Umbilical cord (tissue), 2 donors: ENCODE measurements around the gene TMPRSS2. TPM values are rescaled to one million over a fixed set of nuclear protein-coding genes. Genes with fewer than 3 reads are reported as not detected.

Source experiments
- DNase-seq: peaks from one replicate; pipeline ENCODE4 v3.0.0-alpha.2; 2015; ENCODE audit warnings: low spot score
- total RNA-seq: library from RNA; depleted of rRNA; stranded (reverse); fragments of >200 nt; gene quantifications from one replicate; pipeline ENCODE4 v1.2.3, GENCODE V29; 2014; ENCODE audit warnings: low replicate concordance; ENCODE audit not compliant: insufficient read depth

The TMPRSS2 gene
- total RNA-seq, 1 donor from 2014 or later = 2.6 TPM

- DNase-seq = no peak
Measured at GRCh38 chr21:41451753-41452676, 55.9 kb downstream of the TMPRSS2 start.

- no peak for DNase-seq
Measured at GRCh38 chr21:41449613-41450012, 58.3 kb downstream of the TMPRSS2 start.

- DNase-seq = no peak
Measured at GRCh38 chr21:41447356-41447755, 60.6 kb downstream of the TMPRSS2 start.

GRCh38 chr21:41446586-41446985 lies 61.4 kb downstream of the TMPRSS2 start:
- no peak for DNase-seq

GRCh38 chr21:41445465-41445862 lies 62.5 kb downstream of the TMPRSS2 start:
- DNase-seq = no peak

GRCh38 chr21:41444703-41445464 lies 63.1 kb downstream of the TMPRSS2 start:
- no peak for DNase-seq

- DNase-seq = no peak
Measured at GRCh38 chr21:41443562-41443961, 64.4 kb downstream of the TMPRSS2 start.

GRCh38 chr21:41442481-41443186 lies 65.3 kb downstream of the TMPRSS2 start:
- no peak for DNase-seq

- DNase-seq = no peak
Measured at GRCh38 chr21:41441546-41441945, 66.4 kb downstream of the TMPRSS2 start.

DNA sequence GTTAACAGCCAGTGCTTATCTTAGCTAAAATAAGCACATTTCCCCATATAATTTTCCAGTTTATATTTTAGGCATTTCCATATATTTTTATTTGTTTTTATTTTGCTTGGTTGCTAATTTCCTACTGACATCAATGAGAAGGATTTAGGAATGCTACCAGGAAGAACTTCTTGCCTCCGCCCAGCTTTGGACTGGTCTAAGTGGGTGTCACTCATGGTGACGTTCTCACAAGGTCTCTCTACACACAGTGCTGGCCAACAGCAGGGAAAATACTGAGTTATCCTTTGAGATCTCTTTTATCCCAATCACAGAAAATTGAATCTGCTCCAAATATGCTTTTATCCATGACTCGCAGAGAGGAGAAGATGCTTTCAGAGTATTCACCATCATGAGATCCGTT lies 68.7 kb downstream of the TMPRSS2 start:
- DNase-seq = peak; percentile 12

GRCh38 chr21:41438425-41439113 lies 69.4 kb downstream of the TMPRSS2 start:
- no peak for DNase-seq

DNA sequence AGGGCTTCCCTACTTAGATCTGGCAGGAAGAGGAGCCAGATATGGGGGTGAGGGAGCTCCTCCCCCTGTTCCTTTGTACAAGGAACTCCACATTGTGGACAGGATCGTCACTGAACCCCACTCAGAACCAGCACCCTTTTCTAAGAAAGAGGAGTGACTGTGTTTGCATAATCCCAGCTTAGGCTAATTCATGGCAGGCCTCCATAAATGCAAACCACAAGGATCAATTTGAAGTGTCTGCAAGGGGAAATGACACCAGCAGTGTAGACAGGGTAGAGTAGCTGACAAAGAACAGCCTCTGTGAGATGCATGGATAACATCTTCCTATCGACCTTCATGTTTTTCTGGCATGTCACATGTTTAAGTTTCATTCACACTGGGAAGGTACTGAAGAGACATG lies 70.2 kb downstream of the TMPRSS2 start:
- DNase-seq = no peak

DNA sequence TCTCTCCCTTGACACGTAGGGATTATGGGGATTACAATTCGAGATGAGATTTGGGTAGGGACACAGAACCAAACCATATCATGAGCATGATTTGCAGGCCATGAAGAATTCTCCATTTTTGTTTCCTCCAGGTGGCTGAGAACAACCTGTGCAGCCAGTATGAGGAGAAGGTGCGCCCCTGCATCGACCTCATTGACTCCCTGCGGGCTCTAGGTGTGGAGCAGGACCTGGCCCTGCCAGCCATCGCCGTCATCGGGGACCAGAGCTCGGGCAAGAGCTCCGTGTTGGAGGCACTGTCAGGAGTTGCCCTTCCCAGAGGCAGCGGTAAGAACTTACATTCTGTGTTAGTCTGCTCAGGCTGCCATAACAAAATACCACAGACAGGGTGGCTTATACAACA lies 72.3 kb downstream of the TMPRSS2 start:
- no peak for DNase-seq

- no peak for DNase-seq
Measured at GRCh38 chr21:41433566-41433965, 74.4 kb downstream of the TMPRSS2 start.

DNA sequence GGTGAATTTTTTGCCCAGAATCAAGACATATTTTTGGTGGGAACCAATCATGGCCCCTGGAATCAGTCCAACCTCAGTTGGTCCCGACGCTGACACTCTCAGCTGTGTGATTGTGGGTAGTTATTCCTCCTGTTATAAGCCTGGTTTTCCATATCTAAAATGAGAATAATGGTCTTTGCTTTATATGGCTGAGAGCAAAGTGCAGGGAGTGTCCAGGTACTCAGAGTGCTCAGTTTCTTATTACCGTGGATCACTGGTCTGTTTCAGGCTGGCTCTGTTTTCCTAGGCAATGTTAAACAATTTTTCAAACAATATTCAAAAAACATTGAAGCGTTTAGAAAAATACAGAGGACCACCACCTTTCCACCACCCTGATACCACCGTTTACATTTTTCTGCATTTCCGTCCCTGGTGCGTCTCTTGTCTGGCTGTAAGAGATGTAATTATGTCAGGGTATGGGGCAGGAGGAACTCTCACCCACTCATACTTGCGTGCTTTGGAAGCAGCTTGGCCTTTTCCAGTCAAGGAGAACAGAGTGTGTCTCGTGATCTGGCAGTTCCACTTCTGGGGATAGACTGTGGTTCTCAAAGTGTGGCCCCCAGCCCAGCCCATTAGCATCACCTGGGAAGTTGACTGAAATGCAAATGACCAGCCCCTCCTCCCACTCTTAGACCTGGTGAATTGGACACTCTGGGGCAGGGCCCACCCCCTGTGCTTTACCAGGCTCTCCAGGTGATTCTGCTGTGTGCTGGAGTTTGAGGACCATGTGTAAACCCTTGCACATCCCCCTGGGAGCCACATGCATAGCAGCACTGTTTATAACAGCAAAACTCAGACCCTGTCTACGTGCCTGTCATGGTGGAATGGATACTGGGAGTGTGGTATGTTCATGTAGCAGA lies 75.1 kb downstream of the TMPRSS2 start:
- no peak for DNase-seq

DNA sequence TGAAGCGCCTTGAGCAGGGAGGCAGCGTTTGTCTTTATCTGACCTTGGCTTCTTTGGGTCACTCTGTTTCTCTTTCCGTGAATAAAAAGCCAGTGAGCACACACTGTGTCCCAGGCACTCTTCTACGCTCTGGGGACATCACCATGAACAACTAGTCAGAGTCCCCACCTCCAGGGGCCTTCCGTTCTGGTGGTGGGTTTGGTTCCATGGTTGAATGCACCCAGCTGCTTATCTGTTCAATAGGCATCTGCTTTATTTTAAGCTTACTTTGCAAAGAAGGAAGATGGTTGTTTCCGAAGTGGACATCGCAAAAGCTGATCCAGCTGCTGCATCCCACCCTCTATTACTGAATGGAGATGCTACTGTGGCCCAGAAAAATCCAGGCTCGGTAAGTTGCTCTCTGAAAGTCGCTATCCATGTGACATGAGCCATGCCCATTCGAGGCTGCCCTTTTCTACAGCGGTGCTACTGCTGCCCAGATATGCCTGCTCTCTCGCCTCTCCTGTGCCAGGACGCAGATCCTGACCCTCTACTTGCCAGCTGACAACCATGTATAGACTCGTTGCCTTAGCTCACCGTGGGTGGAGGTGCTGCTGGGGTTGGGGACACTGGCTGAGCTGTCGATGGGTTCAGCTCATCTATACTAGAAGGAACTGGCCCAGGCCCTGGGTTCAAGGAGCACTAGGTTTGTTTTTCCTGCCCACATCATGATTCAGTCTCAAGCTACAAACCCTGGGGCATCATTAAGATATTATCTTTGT lies 76.0 kb downstream of the TMPRSS2 start:
- no peak for DNase-seq

GRCh38 chr21:41429925-41430491 lies 78.0 kb downstream of the TMPRSS2 start:
- no peak for DNase-seq

DNA sequence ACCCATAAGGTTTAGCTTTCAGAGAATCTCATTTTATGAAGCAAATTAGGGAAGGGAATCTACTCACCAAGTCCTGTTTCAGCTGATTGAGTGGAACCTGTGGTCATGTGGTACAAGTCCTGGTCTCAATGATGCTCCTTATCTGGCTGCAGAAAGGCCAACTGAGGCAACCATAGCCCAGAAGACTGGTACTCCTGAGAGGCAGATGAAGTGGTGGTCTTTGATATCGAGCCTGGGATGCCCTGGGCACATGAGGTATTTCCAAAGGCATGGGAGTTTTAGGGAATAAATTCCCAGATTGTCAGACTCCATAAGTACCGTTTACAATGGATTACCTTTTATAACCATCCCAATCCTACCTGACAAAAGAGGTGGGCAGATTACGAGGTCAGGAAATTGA lies 78.7 kb downstream of the TMPRSS2 start:
- DNase-seq = no peak

GRCh38 chr21:41428847-41429246 lies 79.1 kb downstream of the TMPRSS2 start:
- no peak for DNase-seq
